HepG2 (cell line): ENCODE data around the gene LAMA5. TPM values are rescaled to one million over a fixed set of nuclear protein-coding genes. Genes with fewer than 3 reads are reported as not detected.

Experiments used
- AGO2 ChIP-seq: fragments of 200-400 bp; formaldehyde crosslinking; optimal IDR thresholded peaks from 2 replicates; pipeline ENCODE3; 2017; ENCODE audit warnings: mild to moderate bottlenecking, low read depth, low read length, moderate library complexity
- CEBPB ChIP-seq: IDR thresholded peaks from 2 replicates; pipeline ENCODE4 v1.6.1; 2011; ENCODE audit warnings: low read depth, low read length, improper control_type of control experiment, borderline replicate concordance
- CERS6 ChIP-seq: sonication (generic); formaldehyde crosslinking; IDR thresholded peaks from 2 replicates; pipeline ENCODE4 v1.5.0; 2020; ENCODE audit warnings: missing genetic modification reagents
- DMAP1 ChIP-seq: IDR thresholded peaks from 2 replicates; pipeline ENCODE4 v1.6.1; 2016
- FLYWCH1 ChIP-seq: sonication (generic); formaldehyde crosslinking; IDR thresholded peaks from 2 replicates; pipeline ENCODE4 v1.8.1; 2023; ENCODE audit warnings: mild to moderate bottlenecking, missing genetic modification reagents
- FOXA3 ChIP-seq: IDR thresholded peaks from 2 replicates; pipeline ENCODE4 v1.6.1; 2016; ENCODE audit warnings: missing genetic modification reagents, missing compliant biosample characterization
- MEF2D ChIP-seq: sonication (generic); formaldehyde crosslinking; IDR thresholded peaks from 2 replicates; pipeline ENCODE4 v1.5.1; 2020; ENCODE audit warnings: mild to moderate bottlenecking, missing genetic modification reagents
- NCOA5 ChIP-seq: sonication (generic); formaldehyde crosslinking; IDR thresholded peaks from 2 replicates; pipeline ENCODE4 v1.4.0; 2020; ENCODE audit warnings: missing genetic modification reagents
- NONO ChIP-seq, 2 experiments: fragments of 450-650 bp in 1 of 2; sonication (generic) in 1 of 2; formaldehyde crosslinking in 1 of 2; IDR thresholded peaks in 1 of 2; conservative IDR thresholded peaks in 1 of 2; 2 replicates each; pipeline versions ENCODE4 v1.6.1 to v1.8.0; 2017 to 2022; ENCODE audit warnings: mild to moderate bottlenecking in 1 of 2, missing genetic modification reagents in 1 of 2, moderate library complexity in 1 of 2
- NR2F6 ChIP-seq, 2 experiments: IDR thresholded peaks; 2 replicates each; pipeline ENCODE4 v1.6.1; 2016; ENCODE audit warnings: antibody characterized with exemption in 1 of 2, mild to moderate bottlenecking in 1 of 2
- RBAK ChIP-seq: sonication (generic); formaldehyde crosslinking; IDR thresholded peaks from 2 replicates; pipeline ENCODE4 v1.5.1; 2020; ENCODE audit warnings: mild to moderate bottlenecking, missing genetic modification reagents
- RBFOX2 ChIP-seq: fragments of 200-400 bp; formaldehyde crosslinking; IDR thresholded peaks from 2 replicates; pipeline ENCODE4 v1.6.1; 2017; ENCODE audit warnings: low read depth, mild to moderate bottlenecking, low read length
- REPIN1 ChIP-seq: sonication (generic); formaldehyde crosslinking; IDR thresholded peaks from 2 replicates; pipeline ENCODE4 v1.8.0; 2022; ENCODE audit warnings: missing genetic modification reagents, low read depth, mild to moderate bottlenecking, borderline replicate concordance
- YEATS4 ChIP-seq: sonication (generic); formaldehyde crosslinking; IDR thresholded peaks from 2 replicates; pipeline ENCODE4 v1.4.0; 2020; ENCODE audit warnings: missing genetic modification reagents, borderline replicate concordance
- ZBTB33 ChIP-seq: sonication (generic); formaldehyde crosslinking; IDR thresholded peaks from 2 replicates; pipeline ENCODE4 v1.4.0; 2020; ENCODE audit warnings: missing genetic modification reagents
- ZNF17 ChIP-seq: sonication (generic); formaldehyde crosslinking; IDR thresholded peaks from 2 replicates; pipeline ENCODE4 v1.5.0; 2020; ENCODE audit warnings: mild to moderate bottlenecking, missing genetic modification reagents
- ZNF256 ChIP-seq: sonication (generic); formaldehyde crosslinking; conservative IDR thresholded peaks from 2 replicates; pipeline ENCODE4 v1.4.0; 2020; ENCODE audit warnings: missing genetic modification reagents
- ZNF333 ChIP-seq: sonication (generic); formaldehyde crosslinking; IDR thresholded peaks from 2 replicates; pipeline ENCODE4 v1.4.0; 2020; ENCODE audit warnings: mild to moderate bottlenecking, missing genetic modification reagents, borderline replicate concordance
- ZNF451 ChIP-seq: sonication (generic); formaldehyde crosslinking; IDR thresholded peaks from 2 replicates; pipeline ENCODE4 v1.5.0; 2020; ENCODE audit warnings: mild to moderate bottlenecking, missing genetic modification reagents
- polyA plus RNA-seq, 8 experiments: library from polyadenylated mRNA; depleted of rRNA in 3 of 8; stranded (reverse) in 7 of 8; unstranded in 1 of 8; fragments of >200 nt; fragmentation: Illumina TruSeq in 4 of 8; extraction: Trizol in 4 of 8; gene quantifications; 2 replicates each; pipeline versions ENCODE4 v1.2.1 to v1.2.3, GENCODE V29; 2011 to 2016; ENCODE audit warnings: low read depth in 4 of 8, missing spikeins in 1 of 8, mixed read lengths in 1 of 8; ENCODE audit not compliant: insufficient read depth in 1 of 8
- total RNA-seq, 5 experiments: library from RNA; depleted of rRNA; stranded (reverse); fragments of >200 nt; fragmentation: Illumina TruSeq; extraction: Trizol; gene quantifications; 2 replicates each; pipeline ENCODE4 v1.2.3, GENCODE V29; 2016; ENCODE audit warnings: low read depth in 1 of 5

Gene LAMA5
- total and polyA plus RNA-seq, 2 of the 13 experiments (the other 11 are each of a cell fraction or from before 2014, with no cell fraction given): 21.0 to 44.7 TPM

- TF ChIP-seq ZNF333 (CRISPR knock-in tag) (0 out of 2 replicates have a peak, but pooled peaks have one; percentile 60), CERS6 (no peak), RBFOX2 (peak; percentile 67), ZBTB33 (CRISPR knock-in tag) (no peak), ZNF451 (CRISPR knock-in tag) (no peak), DMAP1 (no peak), NONO (IDR thresholded peaks at IDR 0.05) (no peak), NONO (CRISPR knock-in tag; conservative IDR thresholded peaks at IDR 0.05) (no peak), NR2F6 (IDR thresholded peaks at IDR 0.05) (no peak), NR2F6 (CRISPR knock-in tag; IDR thresholded peaks at IDR 0.05) (no peak), NCOA5 (no peak), FOXA3 (CRISPR knock-in tag) (no peak), REPIN1 (CRISPR knock-in tag) (no peak), AGO2 (peak; percentile 70), ZNF17 (CRISPR knock-in tag) (no peak), MEF2D (CRISPR knock-in tag) (no peak), CEBPB (no peak), RBAK (CRISPR knock-in tag) (no peak), ZNF256 (CRISPR knock-in tag) (no peak), YEATS4 (CRISPR knock-in tag) (no peak), FLYWCH1 (CRISPR knock-in tag) (no peak)
These were observed 8.0 kb downstream of the LAMA5 start (continued) for GRCh38 chr20:62359043-62359490.
